Keratinocyte (primary cell): ENCODE data around the gene TRIM69. TPM values are rescaled to one million over a fixed set of nuclear protein-coding genes. Genes with fewer than 3 reads are reported as not detected.
"Not testable (repeated sequence)": the region's sequence is repeated elsewhere in the genome, so short reads cannot be mapped to it uniquely, and the experiment has no call there.

Source experiments
- DNase-seq: peaks from one replicate; pipeline ENCODE4 v3.0.0-alpha.2; 2011; ENCODE audit warnings: low read depth, missing footprints, low spot score
- FAIRE-seq: peaks from 2 replicates; lab custom pipeline; 2011; peaks lifted over from hg19 to GRCh38; lab: Jason Lieb, UNC
- H2AFZ ChIP-seq: 2 replicates; pipeline ENCODE4 v1.6.0; 2012; ENCODE audit warnings: low read length, control low read depth, inconsistent platforms; ENCODE audit not compliant: control insufficient read depth
- H3K27ac ChIP-seq: 2 replicates; pipeline ENCODE4 v1.5.1; 2011; ENCODE audit warnings: low read length; ENCODE audit not compliant: control insufficient read depth, insufficient read depth
- H3K27me3 ChIP-seq: 3 replicates; pipeline ENCODE4 v1.6.0; 2011; ENCODE audit warnings: low read length; ENCODE audit not compliant: control insufficient read depth, insufficient read depth; ENCODE audit errors: extremely low read depth
- H3K36me3 ChIP-seq, 2 experiments: 2 replicates in 1 of 2; 3 replicates in 1 of 2; pipeline ENCODE4 v1.5.1; 2011; ENCODE audit warnings: low read length in 2 of 2, mild to moderate bottlenecking in 1 of 2; ENCODE audit not compliant: control insufficient read depth in 2 of 2, insufficient read depth in 2 of 2; ENCODE audit errors: extremely low read depth in 1 of 2
- H3K4me1 ChIP-seq: 3 replicates; pipeline ENCODE4 v1.5.1; 2011; ENCODE audit warnings: low read length; ENCODE audit not compliant: control insufficient read depth, insufficient read depth; ENCODE audit errors: extremely low read depth
- H3K4me2 ChIP-seq: 3 replicates; pipeline ENCODE4 v1.6.0; 2011; ENCODE audit warnings: low read depth, low read length; ENCODE audit not compliant: control insufficient read depth, insufficient read depth; ENCODE audit errors: extremely low read depth
- H3K4me3 ChIP-seq, 3 experiments: fragments of 200-600 bp in 1 of 3; sonication (generic) in 1 of 3; 2 replicates in 2 of 3; 3 replicates in 1 of 3; pipeline ENCODE4 v1.5.1; 2011 to 2016; ENCODE audit warnings: low read length in 3 of 3, mild to moderate bottlenecking in 3 of 3, control low read depth in 2 of 3, inconsistent platforms in 1 of 3, low read depth in 1 of 3, mixed read lengths in 1 of 3, mixed run types in 1 of 3, moderate library complexity in 1 of 3; ENCODE audit not compliant: control insufficient read depth in 2 of 3, insufficient read depth in 2 of 3; ENCODE audit errors: extremely low read depth in 1 of 3
- H3K79me2 ChIP-seq: 2 replicates; pipeline ENCODE4 v1.6.0; 2012; ENCODE audit warnings: low read length; ENCODE audit not compliant: control insufficient read depth, insufficient read depth
- H3K9ac ChIP-seq: 3 replicates; pipeline ENCODE4 v1.6.0; 2011; ENCODE audit warnings: low read length; ENCODE audit not compliant: control insufficient read depth, insufficient read depth; ENCODE audit errors: extremely low read depth
- H3K9me1 ChIP-seq: 3 replicates; pipeline ENCODE4 v1.6.0; 2011; ENCODE audit warnings: low read length; ENCODE audit not compliant: control insufficient read depth, insufficient read depth; ENCODE audit errors: extremely low read depth
- H3K9me3 ChIP-seq: 2 replicates; pipeline ENCODE4 v1.5.1; 2012; ENCODE audit warnings: low read depth, low read length; ENCODE audit not compliant: control insufficient read depth
- H4K20me1 ChIP-seq: 3 replicates; pipeline ENCODE4 v1.6.0; 2011; ENCODE audit warnings: low read length; ENCODE audit not compliant: control insufficient read depth, insufficient read depth; ENCODE audit errors: extremely low read depth
- CTCF ChIP-seq, 3 experiments: IDR thresholded peaks in 1 of 3; conservative IDR thresholded peaks in 1 of 3; optimal IDR thresholded peaks in 1 of 3; 2 replicates in 2 of 3; 3 replicates in 1 of 3; pipeline versions ENCODE3 to v1.5.1; 2011; ENCODE audit warnings: low read length in 3 of 3, mild to moderate bottlenecking in 3 of 3, moderate library complexity in 2 of 3, control low read depth in 1 of 3, inconsistent platforms in 1 of 3; ENCODE audit not compliant: insufficient read depth in 2 of 3; ENCODE audit errors: extremely low read depth in 1 of 3
- EZH2 ChIP-seq: IDR thresholded peaks from one replicate; pipeline ENCODE4 v1.6.1; 2012; ENCODE audit warnings: inconsistent platforms, mild to moderate bottlenecking, low read length, moderate library complexity
- dilution Hi-C: fragments of 300-500 bp; cut with MboI; formaldehyde crosslinking; loops from one replicate; pipeline ENCODE4 v1.7.0; 2020; ENCODE audit warnings: low sequenced_read_pairs; ENCODE audit not compliant: extremely low pct_ligation_motif_present
- polyA plus RNA-seq, 5 experiments: library from polyadenylated mRNA; depleted of rRNA in 3 of 5; stranded (reverse) in 3 of 5; stranded (forward) in 1 of 5; unstranded in 1 of 5; fragments of >200 nt; gene quantifications; 1 replicate in 1 of 5; 2 replicates in 3 of 5; 3 replicates in 1 of 5; pipeline versions ENCODE4 v1.2.1 to v1.2.3, GENCODE V29; 2011 to 2012; ENCODE audit warnings: missing spikeins in 2 of 5, low read depth in 1 of 5, low replicate concordance in 1 of 5

Gene TRIM69
- polyA plus RNA-seq, 1 donor (not counting 4 experiments of a cell fraction or from before 2014, with no cell fraction given), result 11.0 TPM

- H3K9me3 ChIP-seq, result no peaks in the 10 kb centered on the region
- no peaks in the 10 kb centered on the region for H3K79me2 ChIP-seq
- H4K20me1 ChIP-seq, result no peaks in the 10 kb centered on the region
- dilution Hi-C loops, result no loop called here
- no peaks in the 10 kb centered on the region for H3K4me1 ChIP-seq
- H3K4me3 ChIP-seq, result no peak overlapping the region
- no peak for TF ChIP-seq CTCF (optimal IDR thresholded peaks at IDR 0.05 in 1 of 3, IDR thresholded peaks at IDR 0.05 in 1 of 3, conservative IDR thresholded peaks at IDR 0.05 in 1 of 3; ENCODE audit: extremely low read depth in 1 of 3, insufficient read depth in 2 of 3, low read length in 3 of 3)
- no peak for TF ChIP-seq EZH2
- no peaks in the 10 kb centered on the region for H3K36me3 ChIP-seq
- no peak overlapping the region for H2AFZ ChIP-seq
- H3K9ac ChIP-seq, result no peak overlapping the region
- no peak for DNase-seq
- no peaks in the 10 kb centered on the region for H3K9me1 ChIP-seq
- H3K27me3 ChIP-seq, result no peaks in the 10 kb centered on the region
- no peak overlapping the region for H3K4me2 ChIP-seq
- no peak overlapping the region for H3K27ac ChIP-seq
- FAIRE-seq, result no peak
These were observed 37.7 kb upstream of the TRIM69 start for GRCh38 chr15:44698641-44699040.

- H2AFZ ChIP-seq, H3K9me1 ChIP-seq, H3K27ac ChIP-seq, H3K79me2 ChIP-seq, H4K20me1 ChIP-seq, H3K4me3 ChIP-seq, H3K36me3 ChIP-seq, H3K4me2 ChIP-seq, H3K9ac ChIP-seq, FAIRE-seq, H3K27me3 ChIP-seq, H3K9me3 ChIP-seq, H3K4me1 ChIP-seq, DNase-seq, dilution Hi-C loops: not testable (repeated sequence)
These were observed 35.7 kb upstream of the TRIM69 start for GRCh38 chr15:44700676-44701075.

GRCh38 chr15:44705986-44706385, 30.3 kb upstream of the TRIM69 start:
- no peak overlapping the region for H2AFZ ChIP-seq
- H4K20me1 ChIP-seq, result no peaks in the 10 kb centered on the region
- no peak overlapping the region for H3K27ac ChIP-seq
- DNase-seq, result no peak
- no peaks in the 10 kb centered on the region for H3K9me3 ChIP-seq
- no peaks in the 10 kb centered on the region for H3K36me3 ChIP-seq
- H3K9me1 ChIP-seq, result no peaks in the 10 kb centered on the region
- no peak overlapping the region for H3K4me3 ChIP-seq
- FAIRE-seq, result no peak
- no peak overlapping the region for H3K9ac ChIP-seq
- H3K4me2 ChIP-seq, result no peak overlapping the region
- peaks cover 7% of the 10 kb centered on the region for H3K4me1 ChIP-seq
- H3K27me3 ChIP-seq, result no peaks in the 10 kb centered on the region
- dilution Hi-C loops, result no loop called here
- no peaks in the 10 kb centered on the region for H3K79me2 ChIP-seq
- TF ChIP-seq EZH2, result no peak
- no peak for TF ChIP-seq CTCF (optimal IDR thresholded peaks at IDR 0.05 in 1 of 3, IDR thresholded peaks at IDR 0.05 in 1 of 3, conservative IDR thresholded peaks at IDR 0.05 in 1 of 3; ENCODE audit: extremely low read depth in 1 of 3, insufficient read depth in 2 of 3, low read length in 3 of 3)
